Prostate gland (tissue), 2 donors: Measurements from ENCODE around the gene STX11.

ENCODE experiments used
- POLR2AphosphoS5 ChIP-seq: sonication (generic); formaldehyde crosslinking; IDR thresholded peaks from one replicate; pipeline ENCODE4 v1.6.1; 2017; ENCODE audit warnings: antibody characterized with exemption
- TF ChIP-seq, protein P1 (sequence below), 4 experiments: fragments of 200-600 bp in 2 of 4; fragments of 450-650 bp in 2 of 4; sonication (generic) in 2 of 4; IDR thresholded peaks; 1 replicate in 3 of 4; 2 replicates in 1 of 4; pipeline ENCODE4 v1.5.1; 2016 to 2019; ENCODE audit warnings: antibody characterized with exemption in 4 of 4, mild to moderate bottlenecking in 2 of 4, moderate library complexity in 2 of 4

DNA sequence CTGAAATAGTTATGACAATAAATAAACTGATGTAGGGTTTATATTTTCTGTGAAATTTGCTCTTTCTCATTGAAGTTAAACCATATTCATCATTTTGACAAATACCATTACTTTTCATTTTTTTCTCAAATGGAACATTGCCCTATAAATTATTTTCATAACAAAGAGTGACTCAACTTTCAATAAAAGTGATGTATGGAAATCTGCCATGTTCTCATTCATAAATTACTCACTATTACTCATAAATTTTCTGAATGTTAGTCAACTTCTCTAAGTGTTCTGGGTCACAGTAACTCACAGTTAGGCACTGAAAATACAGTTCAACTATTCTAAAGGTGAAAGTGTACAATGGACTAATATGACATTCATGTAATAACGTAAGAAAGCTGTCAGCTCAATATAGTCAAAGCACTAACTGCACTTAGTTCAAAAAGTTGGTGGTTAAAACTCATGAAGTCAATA is 19.0 kb upstream of the STX11 start:
- TF ChIP-seq, protein P1, sequence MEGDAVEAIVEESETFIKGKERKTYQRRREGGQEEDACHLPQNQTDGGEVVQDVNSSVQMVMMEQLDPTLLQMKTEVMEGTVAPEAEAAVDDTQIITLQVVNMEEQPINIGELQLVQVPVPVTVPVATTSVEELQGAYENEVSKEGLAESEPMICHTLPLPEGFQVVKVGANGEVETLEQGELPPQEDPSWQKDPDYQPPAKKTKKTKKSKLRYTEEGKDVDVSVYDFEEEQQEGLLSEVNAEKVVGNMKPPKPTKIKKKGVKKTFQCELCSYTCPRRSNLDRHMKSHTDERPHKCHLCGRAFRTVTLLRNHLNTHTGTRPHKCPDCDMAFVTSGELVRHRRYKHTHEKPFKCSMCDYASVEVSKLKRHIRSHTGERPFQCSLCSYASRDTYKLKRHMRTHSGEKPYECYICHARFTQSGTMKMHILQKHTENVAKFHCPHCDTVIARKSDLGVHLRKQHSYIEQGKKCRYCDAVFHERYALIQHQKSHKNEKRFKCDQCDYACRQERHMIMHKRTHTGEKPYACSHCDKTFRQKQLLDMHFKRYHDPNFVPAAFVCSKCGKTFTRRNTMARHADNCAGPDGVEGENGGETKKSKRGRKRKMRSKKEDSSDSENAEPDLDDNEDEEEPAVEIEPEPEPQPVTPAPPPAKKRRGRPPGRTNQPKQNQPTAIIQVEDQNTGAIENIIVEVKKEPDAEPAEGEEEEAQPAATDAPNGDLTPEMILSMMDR (IDR thresholded peaks at IDR 0.05): no peak
- no peak for TF ChIP-seq POLR2AphosphoS5
